Fibroblast of pulmonary artery (primary cell): ENCODE results near the gene IL34.

Experiments
- DNase-seq: peaks from one replicate; pipeline ENCODE4 v3.0.0-alpha.2; 2010; ENCODE audit warnings: low read depth
- H3K4me3 ChIP-seq: replicated peaks from 2 replicates; pipeline ENCODE4 v1.5.1; 2011; ENCODE audit warnings: low read depth, mild to moderate bottlenecking, control low read depth, low read length, moderate library complexity
- TF ChIP-seq, protein P1 (sequence below): IDR thresholded peaks from 2 replicates; pipeline ENCODE4 v1.5.1; 2011; ENCODE audit warnings: mild to moderate bottlenecking, control low read depth, low read length, inconsistent platforms; ENCODE audit errors: missing control alignments

IL34 gene

DNA sequence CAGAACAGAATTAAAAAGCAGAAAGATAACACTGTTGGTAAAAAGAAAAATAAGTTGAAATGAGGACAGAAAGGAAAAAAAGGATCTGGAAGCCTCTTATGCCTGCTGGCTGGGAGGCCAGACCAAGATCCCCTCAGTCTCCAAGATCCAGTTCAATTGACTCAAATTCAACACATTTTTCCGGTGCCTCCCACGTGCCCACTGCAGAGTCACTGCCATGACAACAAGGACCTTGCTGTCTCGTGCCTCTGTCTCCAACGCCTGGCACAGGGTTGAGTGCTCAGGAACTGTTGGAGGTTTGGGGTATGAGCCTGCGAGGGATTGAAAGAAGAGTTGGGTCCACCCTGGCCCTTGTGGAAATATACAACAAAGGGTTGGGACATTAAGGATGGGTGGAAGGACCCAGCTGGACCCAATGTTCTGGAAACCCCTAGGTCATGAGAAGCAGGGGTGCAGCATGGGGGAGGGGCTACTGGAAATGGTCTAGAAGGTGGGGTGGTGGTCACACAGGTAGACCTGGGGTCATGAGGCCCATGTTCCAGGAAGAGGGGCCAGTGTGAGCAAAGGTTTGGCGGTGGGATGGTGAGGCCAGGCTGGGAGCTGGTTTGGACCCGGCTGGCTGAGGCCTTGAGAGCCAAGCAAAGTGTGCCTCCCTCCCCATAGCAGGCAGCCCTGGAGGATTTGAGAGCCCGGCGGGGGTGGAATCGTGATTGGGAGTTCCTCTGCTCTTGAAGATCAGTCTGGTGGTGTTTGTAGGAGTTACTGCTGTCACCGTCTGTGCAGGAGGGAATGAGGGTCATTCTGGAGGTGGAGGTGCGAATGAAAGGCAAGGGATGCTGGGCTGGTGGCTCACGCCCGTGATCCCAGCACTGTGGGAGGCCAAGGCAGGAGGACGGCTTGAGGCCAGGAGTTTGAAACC is 1.3 kb downstream of the IL34 start:
- H3K4me3 ChIP-seq: no peak overlapping the region
- TF ChIP-seq, protein P1, sequence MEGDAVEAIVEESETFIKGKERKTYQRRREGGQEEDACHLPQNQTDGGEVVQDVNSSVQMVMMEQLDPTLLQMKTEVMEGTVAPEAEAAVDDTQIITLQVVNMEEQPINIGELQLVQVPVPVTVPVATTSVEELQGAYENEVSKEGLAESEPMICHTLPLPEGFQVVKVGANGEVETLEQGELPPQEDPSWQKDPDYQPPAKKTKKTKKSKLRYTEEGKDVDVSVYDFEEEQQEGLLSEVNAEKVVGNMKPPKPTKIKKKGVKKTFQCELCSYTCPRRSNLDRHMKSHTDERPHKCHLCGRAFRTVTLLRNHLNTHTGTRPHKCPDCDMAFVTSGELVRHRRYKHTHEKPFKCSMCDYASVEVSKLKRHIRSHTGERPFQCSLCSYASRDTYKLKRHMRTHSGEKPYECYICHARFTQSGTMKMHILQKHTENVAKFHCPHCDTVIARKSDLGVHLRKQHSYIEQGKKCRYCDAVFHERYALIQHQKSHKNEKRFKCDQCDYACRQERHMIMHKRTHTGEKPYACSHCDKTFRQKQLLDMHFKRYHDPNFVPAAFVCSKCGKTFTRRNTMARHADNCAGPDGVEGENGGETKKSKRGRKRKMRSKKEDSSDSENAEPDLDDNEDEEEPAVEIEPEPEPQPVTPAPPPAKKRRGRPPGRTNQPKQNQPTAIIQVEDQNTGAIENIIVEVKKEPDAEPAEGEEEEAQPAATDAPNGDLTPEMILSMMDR: no peak
- DNase-seq: no peak

- DNase-seq: no peak
- H3K4me3 ChIP-seq: no peak overlapping the region
- TF ChIP-seq, protein P1: no peak
Observed at GRCh38 chr16:70648606-70649005, 2.2 kb downstream of the IL34 start.

DNA sequence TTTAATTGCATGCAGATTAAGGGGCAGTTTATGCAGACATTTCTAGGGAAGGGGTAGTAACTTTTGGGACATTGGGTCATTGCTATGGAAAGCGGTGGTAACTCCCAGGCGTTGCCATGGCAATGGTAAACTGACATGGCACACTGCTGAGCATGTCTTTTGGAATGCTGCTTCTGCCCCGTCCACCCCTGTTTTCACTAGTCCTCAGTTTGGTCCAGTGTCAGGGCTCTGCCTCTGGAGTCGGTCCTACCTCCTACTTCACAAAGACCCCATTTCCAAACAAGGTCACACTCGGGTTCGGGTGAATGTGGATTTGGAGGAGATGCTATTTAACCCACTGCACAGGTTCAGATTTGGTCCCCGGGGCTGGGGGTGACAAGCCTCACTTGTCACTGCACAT is 2.9 kb downstream of the IL34 start:
- DNase-seq: no peak
- no peak overlapping the region for H3K4me3 ChIP-seq
- TF ChIP-seq, protein P1: no peak

DNA sequence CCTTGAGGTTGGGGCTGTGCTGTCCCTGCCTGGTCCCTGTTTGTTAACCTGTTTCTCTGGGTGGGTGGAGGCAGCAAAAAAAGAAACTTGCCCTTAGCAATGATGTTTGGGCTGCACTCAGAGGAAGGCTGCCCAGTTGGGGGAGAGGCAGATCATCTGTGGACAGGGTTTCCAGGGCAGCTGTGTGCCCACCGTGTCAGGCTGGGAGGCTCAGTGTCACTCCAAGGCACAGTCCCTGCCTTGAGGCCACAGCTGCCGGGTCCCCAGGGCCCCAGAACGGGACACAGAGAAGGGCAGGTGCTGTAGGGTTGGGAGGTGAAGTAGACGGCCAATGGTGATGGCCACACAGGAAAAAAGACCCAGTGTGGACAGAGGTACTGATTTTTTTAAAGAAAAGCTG is 3.9 kb downstream of the IL34 start:
- TF ChIP-seq, protein P1: no peak

GRCh38 chr16:70651524-70651923 is 5.2 kb downstream of the IL34 start:
- no peak overlapping the region for H3K4me3 ChIP-seq
- TF ChIP-seq, protein P1: no peak
- no peak for DNase-seq

More for the DNA sequence above, 3.9 kb downstream of the IL34 start:
- DNase-seq: no peak
- no peak overlapping the region for H3K4me3 ChIP-seq

- DNase-seq: peak; percentile 8
- TF ChIP-seq, protein P1: no peak
- no peak overlapping the region for H3K4me3 ChIP-seq
Observed at GRCh38 chr16:70652322-70652721, 6.0 kb downstream of the IL34 start.

GRCh38 chr16:70653406-70653805 is 7.0 kb downstream of the IL34 start:
- TF ChIP-seq, protein P1: no peak
- H3K4me3 ChIP-seq: no peak overlapping the region
- DNase-seq: no peak
